B cell (primary cell): ENCODE results near the gene PLEKHM2. TPM values are rescaled to one million over a fixed set of nuclear protein-coding genes. Genes with fewer than 3 reads are reported as not detected.

ENCODE experiments used
- ATAC-seq: fragments of 200-7000 bp; cut with Tn5 transposase; one replicate; pipeline ENCODE4 v1.10.0; 2021; ENCODE audit warnings: low read depth, mild to moderate bottlenecking, moderate number of reproducible peaks, moderate library complexity
- CTCF ChIA-PET: fragments of 350-600 bp; sonication (Branson Sonifier 250); formaldehyde crosslinking; loops from one replicate; lab custom pipeline; 2021; ENCODE audit warnings: antibody characterized with exemption, inconsistent platforms; lab: Charles Lee
- POLR2A ChIA-PET: fragments of 350-600 bp; sonication (Branson Sonifier 250); formaldehyde crosslinking; loops from one replicate; lab custom pipeline; 2021; ENCODE audit warnings: antibody characterized with exemption; lab: Charles Lee
- DNase-seq: peaks from one replicate; pipeline ENCODE4 v3.0.0; 2013
- H2AFZ ChIP-seq: 2 replicates; pipeline ENCODE4 v1.6.1; 2012; ENCODE audit warnings: mild to moderate bottlenecking, low read depth, low read length; ENCODE audit not compliant: insufficient read depth, poor library complexity, severe bottlenecking
- H3K27ac ChIP-seq, 2 donors: 1 replicate in 1 of 2; 2 replicates in 1 of 2; pipeline ENCODE4 v1.5.1; 2012 to 2013; ENCODE audit warnings: low read length in 2 of 2, mild to moderate bottlenecking in 2 of 2, moderate library complexity in 1 of 2
- H3K27me3 ChIP-seq, 4 experiments: fragments of 200-600 bp in 1 of 4; sonication (generic) in 1 of 4; replicated peaks in 1 of 4; 1 replicate in 2 of 4; 2 replicates in 2 of 4; pipeline versions ENCODE4 v1.6.1 to v1.7.0; 2013 to 2016; ENCODE audit warnings: low read length in 3 of 4, mild to moderate bottlenecking in 2 of 4, mixed read lengths in 1 of 4, moderate library complexity in 1 of 4; ENCODE audit not compliant: insufficient read depth in 4 of 4, control insufficient read depth in 3 of 4; ENCODE audit errors: control extremely low read depth in 1 of 4
- H3K36me3 ChIP-seq, 2 experiments: replicated peaks in 1 of 2; 1 replicate in 1 of 2; 2 replicates in 1 of 2; pipeline versions ENCODE4 v1.6.1 to v1.7.1; 2013; ENCODE audit warnings: low read length in 1 of 2; ENCODE audit not compliant: insufficient read depth in 2 of 2, control insufficient read depth in 1 of 2; ENCODE audit errors: control extremely low read depth in 1 of 2, extremely low read depth in 1 of 2
- H3K4me1 ChIP-seq, 2 donors: fragments of 200-600 bp in 1 of 2; sonication (generic) in 1 of 2; 1 replicate in 1 of 2; 2 replicates in 1 of 2; pipeline versions ENCODE4 v1.5.1 to v1.6.1; 2013 to 2017; ENCODE audit warnings: low read length in 2 of 2; ENCODE audit not compliant: control insufficient read depth in 2 of 2, insufficient read depth in 2 of 2
- H3K4me2 ChIP-seq: replicated peaks from 2 replicates; pipeline ENCODE3; 2012; ENCODE audit warnings: mild to moderate bottlenecking, low read depth, low read length; ENCODE audit not compliant: poor library complexity, severe bottlenecking
- H3K4me3 ChIP-seq, 5 experiments: fragments of 200-600 bp in 1 of 5; sonication (generic) in 1 of 5; 1 replicate in 3 of 5; 2 replicates in 2 of 5; pipeline versions ENCODE4 v1.5.1 to v1.7.0; 2011 to 2016; ENCODE audit warnings: low read length in 4 of 5, mild to moderate bottlenecking in 4 of 5, low read depth in 2 of 5, control low read depth in 1 of 5, moderate library complexity in 1 of 5; ENCODE audit not compliant: insufficient read depth in 1 of 5; ENCODE audit errors: control extremely low read depth in 1 of 5, extremely low read depth in 1 of 5
- H3K79me2 ChIP-seq: fragments of 200-600 bp; sonication (generic); one replicate; pipeline ENCODE4 v1.6.0; 2016; ENCODE audit warnings: low read length; ENCODE audit not compliant: control insufficient read depth, insufficient read depth
- H3K9ac ChIP-seq: fragments of 200-600 bp; sonication (generic); 2 replicates; pipeline ENCODE4 v1.6.1; 2017; ENCODE audit warnings: mild to moderate bottlenecking, low read length, moderate library complexity
- H3K9me3 ChIP-seq, 3 donors: one replicate each; pipeline versions ENCODE4 v1.6.1 to v1.7.1; 2013; ENCODE audit warnings: low read length in 2 of 3; ENCODE audit not compliant: control insufficient read depth in 2 of 3, insufficient read depth in 1 of 3; ENCODE audit errors: control extremely low read depth in 1 of 3
- H4K20me1 ChIP-seq: 2 replicates; pipeline ENCODE4 v1.6.0; 2012; ENCODE audit warnings: mild to moderate bottlenecking, low read length; ENCODE audit not compliant: insufficient read depth, control insufficient read depth, poor library complexity, severe bottlenecking
- H3K27ac Mint-ChIP-seq: one replicate; pipeline ENCODE4 v1.8.0; 2021; ENCODE audit warnings: mixed read lengths
- H3K27me3 Mint-ChIP-seq: one replicate; pipeline ENCODE4 v1.8.0; 2021; ENCODE audit warnings: mixed read lengths
- H3K4me1 Mint-ChIP-seq: one replicate; pipeline ENCODE4 v1.8.0; 2021; ENCODE audit warnings: mixed read lengths
- H3K4me3 Mint-ChIP-seq: one replicate; pipeline ENCODE4 v1.8.0; 2021; ENCODE audit warnings: mixed read lengths
- H3K9me3 Mint-ChIP-seq: one replicate; pipeline ENCODE4 v1.8.0; 2022; ENCODE audit warnings: mixed read lengths; ENCODE audit not compliant: insufficient read depth
- EZH2 ChIP-seq: IDR thresholded peaks from 2 replicates; pipeline ENCODE4 v1.6.1; 2012; ENCODE audit warnings: borderline replicate concordance, low read depth, mild to moderate bottlenecking, moderate library complexity, low read length; ENCODE audit not compliant: insufficient read depth, poor library complexity, severe bottlenecking
- WGBS: methylation state at CpG from one replicate; pipeline ENCODE4 v1.1.5; 2013; ENCODE audit warnings: missing lambda C conversion rate; ENCODE audit not compliant: insufficient coverage; 5-methylcytosine and 5-hydroxymethylcytosine counted together
- intact Hi-C: fragments of 100-400 bp; cut with micrococcal nuclease; formaldehyde crosslinking; loops from one replicate; pipeline ENCODE4 v1.10.0; 2022
- polyA plus RNA-seq: library from polyadenylated mRNA; depleted of rRNA; stranded (reverse); fragments of >200 nt; gene quantifications from 2 replicates; pipeline ENCODE4 v1.2.3, GENCODE V29; 2012
- total RNA-seq, 2 donors: library from RNA; stranded (reverse); fragments of 120-200 nt in 1 of 2; gene quantifications; 1 replicate in 1 of 2; 2 replicates in 1 of 2; pipeline versions ENCODE4 v1.2.3 to v1.2.4, GENCODE V29; 2013 to 2022
- TF ChIP-seq, protein P1 (sequence below): fragments of 200-600 bp; IDR thresholded peaks from one replicate; pipeline ENCODE4 v1.8.0; 2022; ENCODE audit warnings: antibody characterized with exemption, mild to moderate bottlenecking

PLEKHM2 gene
- total and polyA plus RNA-seq, 2 donors (not counting 1 experiment from before 2014, with no cell fraction given), result 99.7 to 120 TPM

GRCh38 chr1:15727021-15727420, 42.9 kb downstream of the PLEKHM2 start:
- H3K4me1 Mint-ChIP-seq, result no peaks in the 10 kb centered on the region
- H3K4me3 ChIP-seq, result no peak overlapping the region
- no peak overlapping the region for H3K27ac ChIP-seq
- no peaks in the 10 kb centered on the region for H3K9me3 ChIP-seq
- no peak overlapping the region for H2AFZ ChIP-seq
- ATAC-seq, result no peak
- H4K20me1 ChIP-seq, result no peaks in the 10 kb centered on the region
- no peak overlapping the region for H3K9ac ChIP-seq
- no peak overlapping the region for H3K27ac Mint-ChIP-seq
- H3K4me3 Mint-ChIP-seq, result no peak overlapping the region
- H3K79me2 ChIP-seq, result peaks cover 4% of the 10 kb centered on the region
- no peaks in the 10 kb centered on the region for H3K9me3 Mint-ChIP-seq
- TF ChIP-seq, protein P1, sequence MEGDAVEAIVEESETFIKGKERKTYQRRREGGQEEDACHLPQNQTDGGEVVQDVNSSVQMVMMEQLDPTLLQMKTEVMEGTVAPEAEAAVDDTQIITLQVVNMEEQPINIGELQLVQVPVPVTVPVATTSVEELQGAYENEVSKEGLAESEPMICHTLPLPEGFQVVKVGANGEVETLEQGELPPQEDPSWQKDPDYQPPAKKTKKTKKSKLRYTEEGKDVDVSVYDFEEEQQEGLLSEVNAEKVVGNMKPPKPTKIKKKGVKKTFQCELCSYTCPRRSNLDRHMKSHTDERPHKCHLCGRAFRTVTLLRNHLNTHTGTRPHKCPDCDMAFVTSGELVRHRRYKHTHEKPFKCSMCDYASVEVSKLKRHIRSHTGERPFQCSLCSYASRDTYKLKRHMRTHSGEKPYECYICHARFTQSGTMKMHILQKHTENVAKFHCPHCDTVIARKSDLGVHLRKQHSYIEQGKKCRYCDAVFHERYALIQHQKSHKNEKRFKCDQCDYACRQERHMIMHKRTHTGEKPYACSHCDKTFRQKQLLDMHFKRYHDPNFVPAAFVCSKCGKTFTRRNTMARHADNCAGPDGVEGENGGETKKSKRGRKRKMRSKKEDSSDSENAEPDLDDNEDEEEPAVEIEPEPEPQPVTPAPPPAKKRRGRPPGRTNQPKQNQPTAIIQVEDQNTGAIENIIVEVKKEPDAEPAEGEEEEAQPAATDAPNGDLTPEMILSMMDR, result no peak
- DNase-seq, result no peak
- CTCF ChIA-PET, result no interaction called here
- H3K4me1 ChIP-seq, result no peaks in the 10 kb centered on the region
- H3K4me2 ChIP-seq, result no peak overlapping the region
- H3K36me3 ChIP-seq, result peaks cover 0 to 83% of the 10 kb centered on the region in 2 experiments
- H3K27me3 ChIP-seq, result no peaks in the 10 kb centered on the region
- POLR2A ChIA-PET, result no interaction called here
- intact Hi-C loops, result no loop called here
- WGBS, result 97% methylated on average over 20 of the region's 21 CpGs
- H3K27me3 Mint-ChIP-seq, result no peaks in the 10 kb centered on the region

GRCh38 chr1:15727424-15727823, 43.3 kb downstream of the PLEKHM2 start:
- POLR2A ChIA-PET, result no interaction called here
- WGBS, result 96% methylated on average over 13 of the region's 13 CpGs
- Histone ChIP-seq H3K36me3 (peaks cover 0 to 87% of the 10 kb centered on the region in 2 experiments), H3K9me3 (no peaks in the 10 kb centered on the region), H3K9ac (no peak overlapping the region), H3K27me3 (no peaks in the 10 kb centered on the region), H4K20me1 (no peaks in the 10 kb centered on the region), H3K4me1 (no peaks in the 10 kb centered on the region), H3K79me2 (peaks cover 4% of the 10 kb centered on the region), H3K4me3 (no peak overlapping the region), H2AFZ (no peak overlapping the region), H3K4me2 (no peak overlapping the region), H3K27ac (no peak overlapping the region)
- ATAC-seq (no peak), DNase-seq (no peak)
- H3K27me3 Mint-ChIP-seq, result no peaks in the 10 kb centered on the region
- H3K4me1 Mint-ChIP-seq, result no peaks in the 10 kb centered on the region
- TF ChIP-seq, protein P1, result no peak
- TF ChIP-seq EZH2, result no peak
- H3K9me3 Mint-ChIP-seq, result no peaks in the 10 kb centered on the region
- no peak overlapping the region for H3K27ac Mint-ChIP-seq
- intact Hi-C loops, result no loop called here
- no peak overlapping the region for H3K4me3 Mint-ChIP-seq
- CTCF ChIA-PET, result no interaction called here
